NCI-H510A (cell line): ENCODE measurements around the gene PLEKHN1.

ENCODE experiments used
- DNase-seq: peaks from one replicate; lab custom pipeline; 2025; lab: John Stamatoyannopoulos, UW

Gene PLEKHN1

GRCh38 chr1:1024149-1024770 is 58.0 kb downstream of the PLEKHN1 start:
- DNase-seq = no peak

- DNase-seq = no peak
Measured at GRCh38 chr1:1024771-1025699, 58.8 kb downstream of the PLEKHN1 start.
